ENCODE measurements around the gene TAF1D.

The TAF1D gene

DNA sequence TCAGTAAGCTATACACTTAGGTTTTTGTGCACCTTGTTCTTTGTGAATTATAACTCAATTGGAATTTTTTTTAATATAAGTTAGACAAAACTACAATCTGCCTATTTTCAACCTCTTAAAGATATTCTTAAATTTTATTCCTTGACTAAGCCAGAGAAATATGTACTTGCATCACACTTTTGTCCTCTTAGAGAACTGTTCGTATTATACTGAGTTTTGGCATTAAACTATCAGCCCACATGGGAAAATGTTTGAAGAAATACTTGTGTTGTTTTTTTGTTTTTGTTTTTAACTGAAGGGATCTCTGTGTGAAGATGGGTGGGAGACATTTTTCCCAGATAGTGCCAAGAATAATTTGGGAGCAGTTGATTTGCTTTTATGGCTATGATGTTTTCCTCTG is 54.5 kb downstream of the TAF1D start:
- H3K36me3 ChIP-seq (ENCODE audit: insufficient read depth), result no peaks in the 10 kb centered on the region; the same call in 1 of the 2 replicates
- H3K27ac ChIP-seq, result no peak overlapping the region
- no peak overlapping the region for H3K4me3 ChIP-seq (IDR thresholded peaks at IDR 0.05; ENCODE audit: insufficient read depth, low read depth, low read length)
- no peaks in the 10 kb centered on the region for H3K4me1 ChIP-seq (ENCODE audit: low read depth, poor library complexity, severe bottlenecking)
- no peaks in the 10 kb centered on the region for H3K27me3 ChIP-seq (ENCODE audit: insufficient read depth, low read depth)
- H3K79me2 ChIP-seq (ENCODE audit: insufficient read depth, low read depth), result no peaks in the 10 kb centered on the region
- no peak overlapping the region for H3K4me2 ChIP-seq
- TF ChIP-seq, protein P1, sequence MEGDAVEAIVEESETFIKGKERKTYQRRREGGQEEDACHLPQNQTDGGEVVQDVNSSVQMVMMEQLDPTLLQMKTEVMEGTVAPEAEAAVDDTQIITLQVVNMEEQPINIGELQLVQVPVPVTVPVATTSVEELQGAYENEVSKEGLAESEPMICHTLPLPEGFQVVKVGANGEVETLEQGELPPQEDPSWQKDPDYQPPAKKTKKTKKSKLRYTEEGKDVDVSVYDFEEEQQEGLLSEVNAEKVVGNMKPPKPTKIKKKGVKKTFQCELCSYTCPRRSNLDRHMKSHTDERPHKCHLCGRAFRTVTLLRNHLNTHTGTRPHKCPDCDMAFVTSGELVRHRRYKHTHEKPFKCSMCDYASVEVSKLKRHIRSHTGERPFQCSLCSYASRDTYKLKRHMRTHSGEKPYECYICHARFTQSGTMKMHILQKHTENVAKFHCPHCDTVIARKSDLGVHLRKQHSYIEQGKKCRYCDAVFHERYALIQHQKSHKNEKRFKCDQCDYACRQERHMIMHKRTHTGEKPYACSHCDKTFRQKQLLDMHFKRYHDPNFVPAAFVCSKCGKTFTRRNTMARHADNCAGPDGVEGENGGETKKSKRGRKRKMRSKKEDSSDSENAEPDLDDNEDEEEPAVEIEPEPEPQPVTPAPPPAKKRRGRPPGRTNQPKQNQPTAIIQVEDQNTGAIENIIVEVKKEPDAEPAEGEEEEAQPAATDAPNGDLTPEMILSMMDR (conservative IDR thresholded peaks at IDR 0.05; ENCODE audit: low read depth, low read length), result no peak
- no peak overlapping the region for H2AFZ ChIP-seq (ENCODE audit: low read depth)
- H3K9ac ChIP-seq, result no peak overlapping the region
- H4K20me1 ChIP-seq (ENCODE audit: insufficient read depth), result no peaks in the 10 kb centered on the region

DNA sequence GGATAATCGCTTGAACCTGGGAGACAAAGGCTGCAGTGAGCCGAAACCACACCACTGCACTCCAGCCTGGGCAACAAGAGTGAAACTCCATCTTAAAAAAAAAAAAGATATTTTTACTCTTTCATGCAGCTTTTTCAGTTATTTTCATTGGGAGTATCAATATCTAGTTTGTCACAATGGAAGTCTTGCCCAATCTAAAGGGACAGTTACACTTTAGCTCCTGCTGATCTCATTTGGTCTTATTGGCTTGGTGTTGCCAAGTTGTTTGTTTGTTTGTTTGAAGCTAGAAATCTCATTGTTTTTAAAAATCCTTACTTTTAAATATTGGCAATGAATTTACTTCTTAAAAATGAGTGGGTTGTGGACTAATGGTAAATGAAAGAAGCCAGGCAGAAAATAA is 55.1 kb downstream of the TAF1D start:
- TF ChIP-seq, protein P1 (conservative IDR thresholded peaks at IDR 0.05; ENCODE audit: low read depth, low read length), result no peak
- Histone ChIP-seq H2AFZ (ENCODE audit: low read depth) (no peak overlapping the region), H3K27ac (no peak overlapping the region), H3K79me2 (ENCODE audit: insufficient read depth, low read depth) (no peaks in the 10 kb centered on the region), H3K4me3 (IDR thresholded peaks at IDR 0.05; ENCODE audit: insufficient read depth, low read depth, low read length) (no peak overlapping the region), H4K20me1 (ENCODE audit: insufficient read depth) (no peaks in the 10 kb centered on the region), H3K27me3 (ENCODE audit: insufficient read depth, low read depth) (no peaks in the 10 kb centered on the region), H3K9ac (no peak overlapping the region), H3K4me1 (ENCODE audit: low read depth, poor library complexity, severe bottlenecking) (no peaks in the 10 kb centered on the region), H3K4me2 (no peak overlapping the region), H3K36me3 (ENCODE audit: insufficient read depth) (no peaks in the 10 kb centered on the region; the same call in 1 of the 2 replicates)

Data from KMS-11 (cell line).